Thymus (tissue), 11 donors: ENCODE data around the gene ST3GAL6. TPM values are rescaled to one million over a fixed set of nuclear protein-coding genes. Genes with fewer than 3 reads are reported as not detected.

Experiments
- DNase-seq, 9 donors: peaks; one replicate each; pipeline ENCODE4 v3.0.0-alpha.2; 2013; ENCODE audit warnings: low spot score in 9 of 9, low read depth in 6 of 9, missing footprints in 1 of 9
- H3K27ac ChIP-seq, 2 donors: one replicate each; pipeline ENCODE4 v1.5.1; 2013; ENCODE audit warnings: control low read depth in 1 of 2, low read depth in 1 of 2, low read length in 1 of 2, mild to moderate bottlenecking in 1 of 2, moderate library complexity in 1 of 2
- H3K27me3 ChIP-seq, 2 donors: one replicate each; pipeline ENCODE4 v1.5.1; 2013; ENCODE audit warnings: low read length in 1 of 2; ENCODE audit not compliant: control insufficient read depth in 2 of 2, insufficient read depth in 1 of 2
- H3K36me3 ChIP-seq, 2 donors: one replicate each; pipeline ENCODE4 v1.5.1; 2013; ENCODE audit warnings: low read length in 1 of 2, mild to moderate bottlenecking in 1 of 2, moderate library complexity in 1 of 2; ENCODE audit not compliant: control insufficient read depth in 2 of 2, insufficient read depth in 2 of 2
- H3K4me1 ChIP-seq, 2 donors: one replicate each; pipeline ENCODE4 v1.5.1; 2013; ENCODE audit warnings: low read length in 2 of 2; ENCODE audit not compliant: control insufficient read depth in 2 of 2, insufficient read depth in 2 of 2
- H3K4me3 ChIP-seq, 2 donors: one replicate each; pipeline ENCODE4 v1.5.1; 2013; ENCODE audit warnings: low read length in 2 of 2, control low read depth in 1 of 2, mild to moderate bottlenecking in 1 of 2
- H3K9me3 ChIP-seq, 2 donors: one replicate each; pipeline ENCODE4 v1.5.1; 2013; ENCODE audit warnings: low read length in 1 of 2, mild to moderate bottlenecking in 1 of 2; ENCODE audit not compliant: control insufficient read depth in 2 of 2, insufficient read depth in 1 of 2
- WGBS: extraction: QIAGEN DNeasy Blood & Tissue Kit; methylation state at CpG from one replicate; pipeline ENCODE4 v1.1.7; 2013; 5-methylcytosine and 5-hydroxymethylcytosine counted together
- polyA plus RNA-seq: library from polyadenylated mRNA; stranded (reverse); fragments of 200-250 nt; gene quantifications from one replicate; pipeline ENCODE4 v1.2.3, GENCODE V29; 2013
- total RNA-seq: library from RNA; stranded (reverse); fragments of 120-200 nt; gene quantifications from one replicate; pipeline ENCODE4 v1.2.4, GENCODE V29; 2013
- donor health status: healthy.

Gene ST3GAL6
- total and polyA plus RNA-seq, 2 donors = 16.8 to 29.4 TPM

DNA sequence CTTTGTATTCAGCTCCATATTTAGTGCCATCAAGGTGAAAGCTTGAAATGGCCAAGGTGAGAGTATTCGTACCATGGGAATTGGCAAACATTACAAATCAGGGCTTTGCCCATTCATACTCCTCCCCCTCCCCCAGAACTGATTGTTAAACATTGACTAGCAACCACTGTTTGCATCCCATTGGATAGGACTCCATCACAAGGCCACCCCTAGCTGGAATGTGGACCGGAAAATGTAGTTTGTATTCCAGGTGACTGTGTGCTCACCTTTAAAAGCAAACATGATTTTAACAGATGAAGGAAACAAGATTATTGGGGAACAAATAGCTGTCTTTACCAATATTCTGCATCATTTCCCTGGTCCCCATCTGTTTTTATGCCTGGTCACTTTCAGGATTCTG, 14.1 kb downstream of the ST3GAL6 start:
- DNase-seq = no peak

DNA sequence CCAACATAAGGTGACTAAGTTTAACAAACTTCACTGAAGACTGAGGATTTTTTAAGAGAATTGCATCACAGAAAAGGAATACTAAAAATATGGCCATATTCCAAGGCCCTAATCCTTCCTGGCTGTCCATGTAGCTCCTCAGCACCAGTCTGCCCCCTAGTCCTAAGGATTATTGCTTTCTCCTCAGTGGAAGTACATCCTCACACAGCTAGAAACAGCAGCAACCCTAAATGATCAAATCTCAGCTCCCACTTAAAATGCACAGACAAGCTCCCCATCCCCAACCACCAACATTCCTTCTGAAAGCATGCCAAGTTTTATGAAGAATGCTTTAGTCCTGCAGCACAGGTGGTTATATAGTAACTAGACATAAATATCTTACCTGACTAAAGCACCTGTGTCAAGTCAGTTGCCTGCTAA, 14.7 kb downstream of the ST3GAL6 start:
- Histone ChIP-seq H3K27ac (no peak overlapping the region), H3K36me3 (peaks cover 16 to 19% of the 10 kb centered on the region in 2 donors), H3K4me3 (no peak overlapping the region), H3K9me3 (no peaks in the 10 kb centered on the region), H3K4me1 (no peaks in the 10 kb centered on the region), H3K27me3 (no peaks in the 10 kb centered on the region)
- DNase-seq = no peak

More for the DNA sequence above, 14.1 kb downstream of the ST3GAL6 start:
- 98% methylated on average over 2 of the region's 2 CpGs for WGBS
- no peaks in the 10 kb centered on the region for H3K9me3 ChIP-seq
- no peak overlapping the region for H3K4me3 ChIP-seq
- H3K27me3 ChIP-seq = no peaks in the 10 kb centered on the region
- H3K27ac ChIP-seq = no peak overlapping the region
- H3K36me3 ChIP-seq = peaks cover 16 to 19% of the 10 kb centered on the region in 2 donors
- no peaks in the 10 kb centered on the region for H3K4me1 ChIP-seq

DNA sequence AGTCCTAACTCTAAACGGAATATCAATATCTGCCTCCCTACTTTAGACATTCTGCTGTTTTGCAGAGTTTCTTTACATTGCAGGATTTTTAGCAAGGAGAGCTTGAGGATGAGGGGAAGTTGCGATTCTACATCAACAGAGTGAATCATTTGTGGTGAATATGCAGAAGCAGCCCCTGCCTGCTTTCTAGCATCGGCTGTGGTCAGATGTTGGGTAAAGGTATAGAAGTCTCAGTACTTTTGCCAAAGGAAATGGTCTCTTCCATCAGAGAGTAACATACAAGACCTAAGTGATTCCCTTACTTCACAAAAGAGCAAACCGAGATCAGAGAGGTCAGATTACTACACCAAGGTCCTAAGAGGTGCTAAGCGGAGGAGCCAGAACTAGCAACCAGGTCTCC, 15.2 kb downstream of the ST3GAL6 start:
- Histone ChIP-seq H3K4me3 (no peak overlapping the region), H3K9me3 (no peaks in the 10 kb centered on the region), H3K4me1 (no peaks in the 10 kb centered on the region), H3K36me3 (peaks cover 19 to 22% of the 10 kb centered on the region in 2 donors), H3K27ac (no peak overlapping the region), H3K27me3 (no peaks in the 10 kb centered on the region)
- DNase-seq = no peak
- 71% methylated on average over 5 of the region's 5 CpGs for WGBS

- WGBS = 62% methylated on average over 5 of the region's 5 CpGs
- peaks cover 20 to 25% of the 10 kb centered on the region in 2 donors for H3K36me3 ChIP-seq
- no peak overlapping the region for H3K4me3 ChIP-seq
- no peaks in the 10 kb centered on the region for H3K27me3 ChIP-seq
- DNase-seq = no peak
- H3K27ac ChIP-seq = no peak overlapping the region
- H3K9me3 ChIP-seq = no peaks in the 10 kb centered on the region
- H3K4me1 ChIP-seq = no peaks in the 10 kb centered on the region
Measured at GRCh38 chr3:98778852-98779413, 15.8 kb downstream of the ST3GAL6 start.

DNA sequence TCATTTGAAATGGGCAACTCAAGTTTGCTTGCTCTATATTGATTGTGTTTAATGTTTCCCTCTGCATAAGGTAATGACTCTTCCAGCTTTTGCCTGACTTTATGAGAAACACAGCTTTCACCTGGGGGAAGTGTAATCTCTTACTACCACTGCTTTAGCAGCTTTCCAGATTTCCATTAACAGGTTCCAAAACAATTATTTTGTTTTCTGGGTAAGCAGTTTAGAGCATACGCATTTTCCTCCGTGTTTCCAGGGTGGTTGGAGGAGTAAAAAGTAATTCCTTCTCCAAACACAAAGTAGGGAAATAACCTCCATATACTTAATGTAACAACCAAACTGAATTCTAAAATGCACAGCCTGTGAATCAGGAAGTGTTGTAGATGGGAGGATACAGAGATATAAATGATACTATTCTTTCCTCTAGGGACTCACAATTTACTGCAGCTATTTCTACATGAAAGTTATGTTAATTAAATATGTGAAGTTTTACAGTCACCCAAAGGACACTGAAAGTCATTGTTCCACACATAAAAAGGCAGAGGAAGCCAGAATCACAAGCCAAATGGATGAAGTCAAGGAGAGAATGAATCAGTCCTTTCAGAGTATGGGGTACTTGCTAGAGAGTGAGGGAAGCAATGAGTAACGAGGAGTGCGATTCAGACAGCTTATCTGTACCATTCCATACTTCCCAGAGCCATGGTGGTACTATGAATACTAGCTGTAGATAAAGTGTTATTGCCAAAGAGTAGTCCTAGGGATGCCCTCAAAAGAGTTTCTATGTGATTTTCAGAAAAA, 16.6 kb downstream of the ST3GAL6 start:
- 98% methylated on average over 4 of the region's 4 CpGs for WGBS
- no peak overlapping the region for H3K27ac ChIP-seq
- H3K4me1 ChIP-seq = no peaks in the 10 kb centered on the region
- H3K9me3 ChIP-seq = no peaks in the 10 kb centered on the region
- H3K4me3 ChIP-seq = no peak overlapping the region
- DNase-seq = no peak
- peaks cover 21 to 29% of the 10 kb centered on the region in 2 donors for H3K36me3 ChIP-seq
- H3K27me3 ChIP-seq = no peaks in the 10 kb centered on the region

DNA sequence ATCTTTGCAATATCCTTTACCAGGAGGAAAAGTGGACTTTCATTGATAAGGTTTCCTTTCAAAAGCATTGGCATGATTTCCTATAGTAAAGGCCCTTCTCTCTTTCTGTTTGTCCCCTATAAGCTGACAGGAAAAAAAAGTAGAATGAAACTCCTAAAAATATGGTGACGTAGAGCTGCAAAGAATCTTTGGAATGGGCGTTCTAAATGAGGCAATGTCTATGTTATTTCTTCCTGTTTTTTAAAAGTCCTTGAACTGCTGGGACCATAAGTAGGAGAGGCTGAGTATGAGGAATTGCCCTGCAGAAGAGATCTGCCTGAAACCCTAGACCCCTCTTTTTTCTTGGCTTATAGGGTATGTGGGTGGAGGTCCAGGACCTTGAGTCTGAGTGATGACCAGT, 17.2 kb downstream of the ST3GAL6 start:
- Histone ChIP-seq H3K27ac (no peak overlapping the region), H3K36me3 (peaks cover 21 to 29% of the 10 kb centered on the region in 2 donors), H3K9me3 (no peaks in the 10 kb centered on the region), H3K27me3 (no peaks in the 10 kb centered on the region), H3K4me1 (no peaks in the 10 kb centered on the region), H3K4me3 (no peak overlapping the region)
- no peak for DNase-seq
- WGBS = over 99% methylated on average over 2 of the region's 2 CpGs

DNA sequence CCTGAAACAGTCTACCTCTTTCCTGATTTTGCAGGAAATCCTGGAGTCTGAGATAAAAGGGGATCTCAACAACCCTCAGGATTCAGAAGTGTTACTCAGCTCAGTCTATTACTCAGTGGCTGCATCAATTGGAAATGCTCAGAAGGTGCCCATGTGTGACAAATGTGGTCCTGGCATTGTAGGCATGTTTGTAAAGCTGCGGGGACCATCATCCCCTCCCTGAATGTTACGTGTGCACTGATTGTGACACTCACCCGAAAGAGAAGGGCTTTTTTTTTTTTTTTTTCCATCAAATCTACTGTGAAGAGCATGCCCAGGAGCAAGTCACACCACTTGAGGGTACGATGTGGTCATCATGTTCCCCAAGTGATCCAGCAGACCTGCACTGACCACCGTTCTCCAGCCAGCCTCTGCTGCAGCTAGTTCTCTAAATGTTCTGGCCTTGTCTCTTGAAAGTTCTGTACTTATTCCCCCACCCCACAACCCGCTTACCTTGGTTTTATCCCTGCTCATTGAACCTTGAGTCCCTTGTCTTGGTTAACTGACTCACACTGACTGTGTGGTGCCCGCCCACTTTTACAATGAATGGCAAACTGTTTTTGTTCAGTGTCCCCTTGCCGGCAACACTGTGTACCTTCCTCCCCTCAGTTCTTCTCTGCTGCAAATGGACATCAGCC, 19.8 kb downstream of the ST3GAL6 start:
- Histone ChIP-seq H3K4me1 (no peaks in the 10 kb centered on the region), H3K36me3 (peaks cover 13 to 26% of the 10 kb centered on the region in 2 donors), H3K27me3 (no peaks in the 10 kb centered on the region), H3K27ac (no peak overlapping the region), H3K9me3 (no peaks in the 10 kb centered on the region), H3K4me3 (no peak overlapping the region)
- DNase-seq = no peak
- WGBS = 94% methylated on average over 8 of the region's 8 CpGs

DNA sequence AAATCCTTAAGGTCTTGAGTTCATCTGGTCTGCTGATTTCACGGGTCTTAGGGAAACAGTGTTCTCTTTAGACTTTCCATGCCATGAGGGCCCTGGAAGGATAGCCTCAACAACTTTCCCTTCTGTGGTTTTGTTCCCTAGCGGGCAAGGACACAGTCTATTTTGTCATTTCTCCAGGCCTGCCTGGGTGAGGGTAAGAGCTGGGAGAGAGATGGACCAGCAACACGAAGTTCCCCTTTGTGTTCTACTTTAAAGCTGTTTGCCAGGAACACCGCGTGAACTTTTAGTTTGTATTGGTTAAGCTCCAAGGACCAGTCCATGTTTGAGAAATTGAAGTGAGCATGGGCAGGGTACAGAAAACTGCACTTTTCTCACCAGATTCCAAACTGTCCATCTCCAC, 20.9 kb downstream of the ST3GAL6 start:
- no peaks in the 10 kb centered on the region for H3K4me1 ChIP-seq
- WGBS = 94% methylated on average over 5 of the region's 5 CpGs
- no peaks in the 10 kb centered on the region for H3K9me3 ChIP-seq
- no peak overlapping the region for H3K4me3 ChIP-seq
- H3K27me3 ChIP-seq = no peaks in the 10 kb centered on the region
- H3K36me3 ChIP-seq = peaks cover 13 to 23% of the 10 kb centered on the region in 2 donors
- DNase-seq = no peak
- H3K27ac ChIP-seq = no peak overlapping the region
